IgD-negative memory B cell (primary cell): ENCODE measurements around the gene ZNF71. TPM values are rescaled to one million over a fixed set of nuclear protein-coding genes. Genes with fewer than 3 reads are reported as not detected.

Experiments used
- H3K27ac Mint-ChIP-seq, 3 donors: one replicate each; pipeline ENCODE4 v1.8.0; 2020 to 2022; ENCODE audit warnings: mild to moderate bottlenecking in 3 of 3, mixed read lengths in 3 of 3, moderate library complexity in 1 of 3
- H3K27me3 Mint-ChIP-seq: one replicate; pipeline ENCODE4 v1.8.0; 2021; ENCODE audit warnings: mixed read lengths
- H3K36me3 Mint-ChIP-seq: one replicate; pipeline ENCODE4 v1.8.0; 2020; ENCODE audit warnings: mild to moderate bottlenecking, mixed read lengths
- H3K4me1 Mint-ChIP-seq, 3 donors: one replicate each; pipeline ENCODE4 v1.8.0; 2020 to 2022; ENCODE audit warnings: mixed read lengths in 3 of 3, mild to moderate bottlenecking in 1 of 3
- H3K4me3 Mint-ChIP-seq, 4 donors: one replicate each; pipeline ENCODE4 v1.8.0; 2020 to 2022; ENCODE audit warnings: mild to moderate bottlenecking in 4 of 4, mixed read lengths in 4 of 4, moderate library complexity in 3 of 4
- H3K9me3 Mint-ChIP-seq, 3 donors: one replicate each; pipeline ENCODE4 v1.8.0; 2020 to 2021; ENCODE audit warnings: mixed read lengths in 3 of 3, mild to moderate bottlenecking in 1 of 3
- polyA plus RNA-seq: library from polyadenylated mRNA; unstranded; fragments of 300-500 nt; fragmentation: Illumina TruSeq; gene quantifications from one replicate; pipeline ENCODE4 v1.2.3, GENCODE V29; 2021

Gene ZNF71
- polyA plus RNA-seq, result 11.1 TPM

DNA sequence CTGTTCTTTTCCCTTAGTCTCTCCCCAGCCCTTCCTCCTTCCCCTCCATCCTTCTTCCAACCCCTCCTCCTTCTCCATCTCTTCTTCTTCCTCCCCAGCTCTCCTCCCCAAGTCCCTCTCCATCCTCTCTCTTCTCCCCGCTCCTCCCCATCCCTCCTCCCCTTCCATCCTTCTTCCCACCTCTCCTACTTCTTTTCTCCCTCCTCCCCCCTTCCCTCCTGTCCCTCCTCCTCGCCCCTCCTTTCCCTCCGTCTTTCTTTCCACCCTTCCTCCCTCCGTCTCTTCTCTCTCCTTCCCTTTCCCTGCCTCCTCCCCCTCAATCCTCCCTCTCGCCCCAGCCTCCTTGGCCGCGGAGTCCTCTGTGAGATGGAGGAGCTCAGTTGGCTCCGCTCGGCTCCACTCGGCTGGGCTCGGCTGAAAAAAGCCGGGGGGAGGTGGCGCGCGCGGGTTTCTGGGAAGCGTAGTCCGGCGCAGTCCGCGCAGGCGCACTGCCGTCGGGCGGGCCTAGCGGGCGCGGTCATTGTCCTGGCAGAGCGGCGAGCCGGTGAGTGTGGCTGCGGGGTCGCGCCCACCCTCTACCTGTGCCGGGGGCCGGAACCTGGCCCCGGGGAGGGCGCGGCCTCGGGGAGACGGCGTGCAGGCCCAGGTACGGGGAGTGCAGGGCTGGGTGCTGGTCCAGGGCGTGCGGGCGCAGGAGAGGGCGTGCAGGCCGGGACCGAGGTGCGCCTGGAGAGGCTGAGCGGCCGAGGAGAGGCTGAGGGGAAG, at the start of gene ZNF71:
Gene ZNF71 (plus strand): TSS at position 520 of the 765 bp plus-strand sequence. CDS start 6,257 bp downstream, outside the sequence.
- H3K36me3 Mint-ChIP-seq, result peaks cover 8% of the 10 kb centered on the region
- H3K4me1 Mint-ChIP-seq, result peaks cover 0 to 9% (median 8%) of the 10 kb centered on the region in 3 donors
- peak within 1 kb of the TSS in 1 of 3 donors; percentile 93 for H3K27ac Mint-ChIP-seq
- H3K27me3 Mint-ChIP-seq, result no peaks in the 10 kb centered on the region
- peak within 1 kb of the TSS; percentile 79 to 98 (median 92) for H3K4me3 Mint-ChIP-seq
- peaks cover 0 to 16% (median 4%) of the 10 kb centered on the region in 3 donors for H3K9me3 Mint-ChIP-seq

DNA sequence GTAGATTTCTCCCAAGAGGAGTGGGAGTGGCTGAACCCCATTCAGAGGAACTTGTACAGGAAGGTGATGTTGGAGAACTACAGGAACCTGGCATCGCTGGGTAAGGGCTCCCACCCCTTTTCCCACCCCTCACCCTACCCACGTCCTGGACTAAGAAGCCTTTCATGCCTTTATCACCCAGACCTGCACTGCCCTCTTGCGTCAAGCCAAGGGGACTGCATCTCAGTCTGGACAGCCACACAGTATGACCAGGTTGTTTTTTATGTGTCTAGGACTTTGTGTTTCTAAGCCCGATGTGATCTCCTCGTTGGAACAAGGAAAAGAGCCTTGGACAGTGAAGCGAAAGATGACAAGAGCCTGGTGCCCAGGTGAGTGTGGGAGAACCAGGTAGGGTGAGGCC, 47.6 kb upstream of the ZNF71 start:
- Mint-ChIP-seq H3K27me3 (no peaks in the 10 kb centered on the region), H3K4me3 (no peak overlapping the region), H3K27ac (no peak overlapping the region)

DNA sequence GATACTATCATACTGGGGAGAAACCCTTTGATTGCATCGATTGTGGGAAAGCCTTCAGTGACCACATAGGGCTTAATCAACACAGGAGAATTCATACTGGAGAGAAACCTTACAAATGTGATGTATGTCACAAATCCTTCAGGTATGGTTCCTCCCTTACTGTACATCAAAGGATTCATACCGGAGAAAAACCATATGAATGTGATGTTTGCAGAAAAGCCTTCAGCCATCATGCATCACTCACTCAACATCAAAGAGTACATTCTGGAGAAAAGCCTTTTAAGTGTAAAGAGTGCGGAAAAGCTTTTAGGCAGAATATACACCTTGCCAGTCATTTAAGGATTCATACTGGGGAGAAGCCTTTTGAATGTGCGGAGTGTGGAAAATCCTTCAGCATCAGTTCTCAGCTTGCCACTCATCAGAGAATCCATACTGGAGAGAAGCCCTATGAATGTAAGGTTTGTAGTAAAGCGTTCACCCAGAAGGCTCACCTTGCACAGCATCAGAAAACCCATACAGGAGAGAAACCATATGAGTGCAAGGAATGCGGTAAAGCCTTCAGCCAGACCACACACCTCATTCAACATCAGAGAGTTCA, 40.7 kb upstream of the ZNF71 start:
- no peak overlapping the region for H3K27ac Mint-ChIP-seq
- H3K9me3 Mint-ChIP-seq, result peaks cover 23 to 45% (median 38%) of the 10 kb centered on the region in 3 donors
- H3K36me3 Mint-ChIP-seq, result peaks cover 14% of the 10 kb centered on the region
- H3K4me3 Mint-ChIP-seq, result no peak overlapping the region
- H3K4me1 Mint-ChIP-seq, result peaks cover 0 to 3% (median 0%) of the 10 kb centered on the region in 3 donors
- no peaks in the 10 kb centered on the region for H3K27me3 Mint-ChIP-seq

More for the DNA sequence above, 47.6 kb upstream of the ZNF71 start:
- H3K9me3 Mint-ChIP-seq, result peaks cover 24 to 38% (median 36%) of the 10 kb centered on the region in 3 donors
- peaks cover 0 to 1% (median 0%) of the 10 kb centered on the region in 3 donors for H3K4me1 Mint-ChIP-seq
- H3K36me3 Mint-ChIP-seq, result peaks cover 19% of the 10 kb centered on the region

DNA sequence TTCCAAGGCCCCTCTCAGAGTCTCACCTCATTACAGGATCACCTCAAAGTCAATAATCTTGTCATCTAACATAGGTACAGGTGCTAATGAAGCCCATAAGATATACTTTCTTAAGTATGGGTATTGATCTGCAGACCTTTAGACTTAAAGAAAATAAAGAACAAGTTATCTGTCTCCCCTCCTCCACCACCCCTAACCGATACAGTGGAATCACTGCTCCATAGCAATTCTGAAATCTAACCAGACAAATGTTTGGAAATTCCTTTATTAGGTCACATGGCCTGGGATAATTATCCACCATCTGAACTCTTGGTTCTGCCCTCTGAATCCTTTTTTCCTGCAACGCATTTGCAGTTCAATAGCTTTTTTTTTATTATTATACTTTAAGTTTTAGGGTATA, 32.3 kb upstream of the ZNF71 start:
- Mint-ChIP-seq H3K4me3 (no peak overlapping the region), H3K27ac (peak overlapping the region in 1 of 3 donors; percentile 4), H3K9me3 (peaks cover 13 to 55% (median 41%) of the 10 kb centered on the region in 3 donors), H3K36me3 (peaks cover 9% of the 10 kb centered on the region), H3K27me3 (no peaks in the 10 kb centered on the region), H3K4me1 (peaks cover 4 to 10% (median 6%) of the 10 kb centered on the region in 3 donors)

DNA sequence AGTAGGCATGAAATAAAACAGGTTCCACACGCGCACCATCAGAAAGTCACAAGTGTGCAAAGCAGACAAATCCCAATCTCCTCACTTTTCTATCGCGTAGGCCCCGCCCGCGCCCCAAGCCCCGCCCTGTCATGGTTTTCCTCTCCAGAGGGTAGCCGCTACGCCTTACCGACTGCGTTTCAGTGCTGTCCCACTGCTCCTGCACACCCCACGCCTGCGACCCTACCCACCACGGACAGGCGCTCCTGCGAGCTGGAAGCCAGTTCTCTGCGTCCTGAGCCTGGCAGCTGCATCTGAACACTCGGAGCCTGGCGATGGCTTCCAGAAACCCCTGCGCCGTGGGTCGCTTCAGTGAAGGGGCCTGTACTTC, 28.2 kb upstream of the ZNF71 start:
- H3K36me3 Mint-ChIP-seq, result peaks cover 26% of the 10 kb centered on the region
- peak overlapping the region; percentile 93 to 99 (median 96) for H3K4me3 Mint-ChIP-seq
- H3K9me3 Mint-ChIP-seq, result peaks cover 12 to 41% (median 34%) of the 10 kb centered on the region in 3 donors
- H3K4me1 Mint-ChIP-seq, result peaks cover 6 to 13% (median 7%) of the 10 kb centered on the region in 3 donors
- H3K27me3 Mint-ChIP-seq, result no peaks in the 10 kb centered on the region
- H3K27ac Mint-ChIP-seq, result peak overlapping the region; percentile 70 to 96 (median 78)

DNA sequence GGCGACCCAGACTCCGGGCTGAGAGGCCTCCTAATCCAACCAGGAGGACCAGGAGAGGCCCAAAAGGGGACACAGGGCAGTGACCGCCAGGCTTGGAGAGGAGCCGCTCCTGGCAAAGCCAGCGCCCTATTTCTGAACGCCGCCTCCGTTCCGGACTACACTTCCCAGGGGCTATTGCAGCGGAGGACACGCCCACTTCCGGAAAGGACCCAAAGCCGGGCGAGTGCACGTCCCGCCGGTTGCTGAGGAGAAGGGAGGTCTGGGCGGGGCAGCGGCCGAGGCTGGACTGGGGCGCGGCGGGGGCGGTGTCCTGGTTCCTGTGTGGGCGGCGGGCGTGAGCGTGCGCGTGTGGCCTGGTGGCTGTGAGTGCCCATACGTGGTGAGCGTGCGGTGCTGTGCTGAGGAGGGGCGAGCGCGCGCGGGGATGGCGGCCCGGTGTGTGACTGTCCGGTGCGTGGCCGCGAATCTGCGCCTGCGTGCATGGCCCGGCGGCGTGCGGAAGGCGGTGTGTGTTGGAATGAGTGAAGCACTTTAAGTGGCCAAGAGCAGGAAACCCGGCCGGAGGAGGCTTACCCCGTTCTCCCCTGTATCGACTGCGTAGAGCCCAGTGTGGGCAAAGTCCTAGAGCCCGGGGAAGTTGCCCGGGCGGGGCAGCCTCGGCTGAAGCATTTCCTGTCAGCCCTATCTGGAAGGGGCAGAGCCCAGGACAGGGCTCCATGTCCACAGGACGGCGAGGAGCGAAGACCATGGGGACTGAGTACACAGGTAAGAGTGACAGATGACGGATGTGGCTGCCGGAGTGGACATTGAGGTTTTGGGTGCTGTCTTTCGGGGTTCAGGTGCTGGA, 27.6 kb upstream of the ZNF71 start, which contains the start of gene ZNF470:
Gene ZNF470 (plus strand): TSS at position 195 of the 847 bp plus-strand sequence. CDS start 2,844 bp downstream, outside the sequence.
- Mint-ChIP-seq H3K4me3 (peak within 1 kb of the TSS; percentile 93 to 99 (median 96)), H3K27ac (peak within 1 kb of the TSS; percentile 70 to 96 (median 78)), H3K36me3 (peaks cover 26% of the 10 kb centered on the region), H3K27me3 (no peaks in the 10 kb centered on the region), H3K9me3 (peaks cover 12 to 40% (median 34%) of the 10 kb centered on the region in 3 donors), H3K4me1 (peaks cover 6 to 13% (median 7%) of the 10 kb centered on the region in 3 donors)

DNA sequence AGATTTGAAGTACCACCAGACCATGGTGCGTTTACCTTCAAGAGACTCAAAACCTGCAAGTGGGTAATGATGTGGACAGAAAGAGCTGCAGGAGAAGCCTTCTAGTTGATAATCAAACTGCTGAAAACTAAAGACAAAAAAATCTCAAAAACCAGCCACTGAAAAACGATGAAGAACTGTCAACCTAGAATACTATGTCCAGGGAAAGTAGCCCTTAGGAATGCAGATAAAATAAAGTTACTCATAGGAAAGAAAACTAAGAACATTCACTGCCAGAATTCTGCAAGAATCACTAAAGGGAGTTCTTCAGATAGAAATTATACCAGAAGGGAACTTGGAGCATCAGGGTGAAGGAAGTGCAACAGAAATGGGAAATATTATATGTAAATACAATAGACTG, 22.5 kb upstream of the ZNF71 start:
- Mint-ChIP-seq H3K9me3 (peaks cover 14 to 46% (median 41%) of the 10 kb centered on the region in 3 donors), H3K36me3 (peaks cover 46% of the 10 kb centered on the region), H3K27ac (no peak overlapping the region), H3K27me3 (no peaks in the 10 kb centered on the region), H3K4me3 (no peak overlapping the region), H3K4me1 (peaks cover 0 to 4% (median 4%) of the 10 kb centered on the region in 3 donors)

DNA sequence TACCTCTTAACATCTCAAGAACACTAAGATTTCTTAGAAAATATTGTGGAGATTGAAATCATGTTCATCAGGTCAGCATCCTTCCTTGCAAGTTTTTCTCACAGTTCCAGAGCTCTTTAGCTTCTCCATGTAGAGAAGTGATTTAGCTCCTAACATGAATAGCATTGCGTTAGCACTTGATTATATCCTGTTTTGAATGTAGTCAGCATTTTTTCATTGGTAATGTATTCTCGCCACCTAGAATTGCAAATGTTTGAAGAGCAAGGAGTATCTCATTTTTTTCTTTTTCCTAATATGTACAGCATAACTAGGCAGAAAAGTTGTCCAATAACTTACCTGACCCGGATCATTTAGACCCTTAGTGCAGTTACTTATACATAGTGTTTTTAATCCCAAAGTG, 21.2 kb upstream of the ZNF71 start:
- Mint-ChIP-seq H3K9me3 (peaks cover 15 to 54% (median 44%) of the 10 kb centered on the region in 3 donors), H3K27me3 (no peaks in the 10 kb centered on the region), H3K4me3 (no peak overlapping the region), H3K27ac (no peak overlapping the region), H3K36me3 (peaks cover 43% of the 10 kb centered on the region), H3K4me1 (no peaks in the 10 kb centered on the region)

DNA sequence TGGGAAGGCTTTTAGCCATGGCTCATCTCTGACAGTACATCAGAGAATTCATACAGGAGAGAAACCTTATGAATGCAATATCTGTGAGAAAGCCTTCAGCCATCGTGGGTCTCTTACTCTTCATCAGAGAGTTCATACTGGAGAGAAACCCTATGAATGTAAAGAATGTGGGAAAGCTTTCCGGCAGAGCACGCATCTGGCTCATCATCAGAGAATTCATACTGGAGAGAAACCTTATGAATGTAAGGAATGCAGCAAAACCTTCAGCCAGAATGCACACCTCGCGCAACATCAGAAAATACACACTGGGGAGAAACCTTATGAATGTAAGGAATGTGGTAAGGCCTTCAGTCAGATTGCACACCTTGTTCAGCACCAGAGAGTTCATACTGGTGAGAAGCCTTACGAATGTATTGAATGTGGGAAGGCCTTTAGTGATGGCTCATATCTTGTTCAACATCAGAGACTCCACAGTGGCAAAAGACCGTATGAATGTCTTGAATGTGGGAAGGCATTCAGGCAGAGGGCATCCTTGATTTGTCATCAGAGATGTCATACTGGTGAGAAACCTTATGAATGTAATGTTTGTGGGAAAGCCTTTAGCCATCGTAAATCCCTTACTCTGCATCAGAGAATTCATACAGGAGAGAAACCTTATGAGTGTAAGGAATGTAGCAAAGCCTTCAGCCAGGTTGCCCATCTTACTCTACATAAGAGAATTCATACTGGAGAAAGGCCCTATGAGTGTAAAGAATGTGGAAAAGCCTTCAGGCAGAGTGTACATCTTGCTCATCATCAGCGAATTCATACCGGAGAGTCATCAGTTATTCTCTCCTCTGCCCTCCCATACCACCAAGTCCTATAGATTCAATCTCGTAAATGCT, 17.1 kb upstream of the ZNF71 start:
- H3K36me3 Mint-ChIP-seq, result peaks cover 21% of the 10 kb centered on the region

DNA sequence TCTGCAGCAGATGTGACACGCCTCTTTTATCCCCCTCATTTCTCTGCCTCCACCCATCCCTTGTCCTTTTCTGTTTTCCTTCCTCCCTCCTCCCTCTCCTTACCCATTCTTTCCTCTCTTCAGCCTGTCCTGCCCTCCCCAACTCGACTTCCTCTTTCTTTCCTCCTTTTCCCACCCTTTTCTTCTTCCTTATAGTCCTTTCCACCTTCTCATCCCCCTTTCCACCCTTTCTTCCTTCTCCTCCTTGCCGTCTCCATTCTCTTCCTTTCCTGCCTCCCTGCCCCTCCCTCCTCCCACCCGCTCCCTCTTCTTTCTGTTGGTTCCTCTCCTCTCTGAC, 688 bp upstream of the ZNF71 start:
- Mint-ChIP-seq H3K4me1 (peaks cover 0 to 9% (median 8%) of the 10 kb centered on the region in 3 donors), H3K9me3 (peaks cover 0 to 16% (median 4%) of the 10 kb centered on the region in 3 donors)

More for the DNA sequence above, 17.1 kb upstream of the ZNF71 start:
- Mint-ChIP-seq H3K4me1 (no peaks in the 10 kb centered on the region), H3K4me3 (no peak overlapping the region), H3K27ac (peak overlapping the region in 1 of 3 donors; percentile 82), H3K27me3 (no peaks in the 10 kb centered on the region), H3K9me3 (peaks cover 17 to 55% (median 52%) of the 10 kb centered on the region in 3 donors)

DNA sequence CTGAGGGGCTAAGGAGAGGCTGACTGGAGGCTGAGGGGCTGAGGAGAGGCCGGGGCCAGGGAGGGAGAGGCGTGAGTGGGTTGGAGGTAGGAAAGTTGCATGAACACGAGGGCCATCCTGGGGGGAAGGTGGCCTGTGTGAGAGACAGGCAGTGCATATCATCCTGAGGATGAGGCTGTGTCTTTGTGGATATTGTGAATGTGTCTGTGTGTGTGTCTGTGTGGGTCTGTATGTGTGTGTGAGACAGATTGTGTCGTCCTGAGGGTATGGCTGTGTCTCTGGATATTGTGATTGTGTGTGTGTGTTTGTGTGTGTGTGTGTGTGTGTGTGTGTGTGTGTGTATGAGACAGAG, 422 bp downstream of the ZNF71 start:
- Mint-ChIP-seq H3K9me3 (peaks cover 0 to 17% (median 4%) of the 10 kb centered on the region in 3 donors), H3K4me3 (peak overlapping the region; percentile 79 to 98 (median 92)), H3K36me3 (peaks cover 10% of the 10 kb centered on the region), H3K27ac (peak overlapping the region in 1 of 3 donors; percentile 93), H3K27me3 (no peaks in the 10 kb centered on the region), H3K4me1 (peaks cover 0 to 10% (median 8%) of the 10 kb centered on the region in 3 donors)

More for the DNA sequence above, 688 bp upstream of the ZNF71 start:
- Mint-ChIP-seq H3K36me3 (peaks cover 8% of the 10 kb centered on the region), H3K4me3 (peak overlapping the region; percentile 46 to 98 (median 92)), H3K27me3 (no peaks in the 10 kb centered on the region), H3K27ac (peak overlapping the region in 1 of 3 donors; percentile 93)

DNA sequence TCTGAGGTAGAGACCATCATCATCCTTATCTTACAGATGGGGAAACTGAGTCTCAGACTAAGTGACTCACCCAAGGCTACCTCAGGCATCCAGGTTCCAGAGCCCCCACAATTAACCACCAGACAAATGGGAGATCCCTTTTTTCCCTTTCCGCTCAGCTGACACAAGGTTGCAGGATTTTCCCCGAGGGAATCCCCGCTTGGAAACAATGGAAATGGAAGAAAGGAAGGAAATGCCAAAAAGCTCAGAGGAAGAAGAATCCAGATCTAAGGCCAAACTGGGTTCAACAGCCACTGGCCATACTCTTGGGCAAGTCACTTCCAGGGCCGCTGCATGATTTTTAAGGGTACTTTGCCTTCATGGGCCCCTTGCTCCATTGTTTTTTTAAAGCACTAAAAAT, 1.6 kb downstream of the ZNF71 start:
- Mint-ChIP-seq H3K4me3 (peak overlapping the region in 2 of 4 donors; percentile 79 to 98), H3K9me3 (peaks cover 1 to 21% (median 4%) of the 10 kb centered on the region in 3 donors), H3K27ac (no peak overlapping the region), H3K27me3 (no peaks in the 10 kb centered on the region), H3K36me3 (peaks cover 20% of the 10 kb centered on the region), H3K4me1 (peaks cover 0 to 13% (median 8%) of the 10 kb centered on the region in 3 donors)

DNA sequence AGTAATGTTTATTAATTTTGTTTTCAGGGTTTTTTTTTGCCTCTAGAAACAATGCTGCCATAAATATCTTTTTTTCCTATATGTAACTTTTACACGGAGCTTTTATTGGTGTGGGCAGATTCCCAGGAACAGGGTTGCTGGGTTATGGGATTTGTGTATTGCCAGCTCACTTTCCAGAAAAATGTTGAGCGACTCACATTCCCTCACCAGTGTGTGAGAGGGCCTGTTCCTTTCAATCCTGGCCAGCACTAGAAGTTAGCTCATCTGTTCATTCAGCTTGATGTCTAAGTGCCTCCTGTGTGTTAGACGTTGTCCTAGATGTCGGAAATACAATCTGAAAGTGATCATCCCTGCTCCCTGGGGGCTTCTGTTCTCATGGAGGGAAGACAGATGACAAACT, 2.6 kb downstream of the ZNF71 start:
- peaks cover 0 to 17% (median 8%) of the 10 kb centered on the region in 3 donors for H3K4me1 Mint-ChIP-seq
- no peaks in the 10 kb centered on the region for H3K27me3 Mint-ChIP-seq
- H3K9me3 Mint-ChIP-seq, result peaks cover 3 to 20% (median 8%) of the 10 kb centered on the region in 3 donors
- H3K4me3 Mint-ChIP-seq, result peak overlapping the region in 2 of 4 donors; percentile 32 to 75
- peaks cover 21% of the 10 kb centered on the region for H3K36me3 Mint-ChIP-seq
- no peak overlapping the region for H3K27ac Mint-ChIP-seq

DNA sequence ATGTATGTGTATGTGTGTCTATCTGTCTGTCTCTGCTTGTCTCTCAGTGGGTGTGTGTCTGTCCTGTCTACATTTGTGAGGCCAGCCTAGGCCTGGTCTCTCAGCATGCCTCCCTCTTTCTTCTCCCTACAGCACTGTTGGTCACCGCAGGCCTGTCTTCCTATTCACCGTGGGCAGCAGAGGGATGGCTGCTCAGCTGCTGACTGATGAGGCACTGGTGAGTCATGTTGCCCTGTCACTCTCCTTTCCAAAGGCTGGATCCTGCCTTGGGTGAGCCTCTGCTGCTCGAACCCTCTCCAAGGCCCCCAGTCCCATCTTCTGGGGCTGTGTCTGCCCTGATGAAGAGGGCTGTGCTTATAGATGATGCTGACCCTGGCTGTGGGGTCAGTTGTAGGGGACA, 6.3 kb downstream of the ZNF71 start:
- Mint-ChIP-seq H3K36me3 (peaks cover 38% of the 10 kb centered on the region), H3K4me3 (no peak overlapping the region), H3K27ac (no peak overlapping the region), H3K27me3 (no peaks in the 10 kb centered on the region), H3K9me3 (peaks cover 15 to 36% (median 17%) of the 10 kb centered on the region in 3 donors), H3K4me1 (peaks cover 0 to 8% (median 0%) of the 10 kb centered on the region in 3 donors)
